Measurements from ENCODE around the gene NOTUM.
"Not testable (repeated sequence)": the region's sequence is repeated elsewhere in the genome, so short reads cannot be mapped to it uniquely, and the experiment has no call there.

Gene NOTUM

GRCh38 chr17:81954131-81955057, 6.6 kb downstream of the NOTUM start:
- Histone ChIP-seq H3K4me3 (ENCODE audit: low read length) (no peak overlapping the region), H3K36me3 (ENCODE audit: control insufficient read depth, low read length) (no peaks in the 10 kb centered on the region), H4K20me1 (ENCODE audit: control insufficient read depth, insufficient read depth, low read depth, low read length) (no peaks in the 10 kb centered on the region), H3F3A (ENCODE audit: control insufficient read depth, insufficient read depth) (no peaks in the 10 kb centered on the region), H3K9me3 (ENCODE audit: control insufficient read depth, insufficient read depth, low read length) (no peaks in the 10 kb centered on the region), H3K27ac (ENCODE audit: low read depth, low read length) (no peak overlapping the region), H3K4me2 (ENCODE audit: low read length) (no peak overlapping the region), H3K79me2 (ENCODE audit: control insufficient read depth, low read length) (no peaks in the 10 kb centered on the region), H3K4me1 (ENCODE audit: control insufficient read depth, low read length) (peaks cover 5% of the 10 kb centered on the region; the same call in 1 of the 2 replicates), H3K9me2 (replicated peaks; ENCODE audit: control insufficient read depth, low read length) (no peaks in the 10 kb centered on the region), H3K27me3 (ENCODE audit: control insufficient read depth, low read length) (peaks cover 16% of the 10 kb centered on the region)
- TF ChIP-seq EZH2phosphoT487 (IDR thresholded peaks at IDR 0.05; ENCODE audit: borderline replicate concordance, low read length): no peak
- no peak for TF ChIP-seq CTCF (IDR thresholded peaks at IDR 0.05; ENCODE audit: low read depth, low read length, poor library complexity, severe bottlenecking)

- not testable (repeated sequence) for H3K4me3 ChIP-seq (ENCODE audit: low read length)
Measured at GRCh38 chr17:81953443-81953842, 7.5 kb downstream of the NOTUM start.

GRCh38 chr17:81952792-81953228, 8.2 kb downstream of the NOTUM start:
- Histone ChIP-seq H4K20me1 (ENCODE audit: control insufficient read depth, insufficient read depth, low read depth, low read length) (no peaks in the 10 kb centered on the region), H3K27ac (ENCODE audit: low read depth, low read length) (no peak overlapping the region), H3K36me3 (ENCODE audit: control insufficient read depth, low read length) (no peaks in the 10 kb centered on the region), H3K4me3 (ENCODE audit: low read length) (no peak overlapping the region), H3K9me2 (replicated peaks; ENCODE audit: control insufficient read depth, low read length) (no peaks in the 10 kb centered on the region), H3K4me1 (ENCODE audit: control insufficient read depth, low read length) (peaks cover 3% of the 10 kb centered on the region; the same call in 1 of the 2 replicates), H3K27me3 (ENCODE audit: control insufficient read depth, low read length) (peaks cover under 1% of the 10 kb centered on the region; the same call in 1 of the 2 replicates), H3K4me2 (ENCODE audit: low read length) (no peak overlapping the region), H3F3A (ENCODE audit: control insufficient read depth, insufficient read depth) (no peaks in the 10 kb centered on the region), H3K79me2 (ENCODE audit: control insufficient read depth, low read length) (no peaks in the 10 kb centered on the region), H3K9me3 (ENCODE audit: control insufficient read depth, insufficient read depth, low read length) (no peaks in the 10 kb centered on the region)
- no peak for TF ChIP-seq EZH2phosphoT487 (IDR thresholded peaks at IDR 0.05; ENCODE audit: borderline replicate concordance, low read length)
- TF ChIP-seq CTCF (IDR thresholded peaks at IDR 0.05; ENCODE audit: low read depth, low read length, poor library complexity, severe bottlenecking): no peak

More at GRCh38 chr17:81953443-81953842, 7.5 kb downstream of the NOTUM start:
- not testable (repeated sequence) for H3K9me2 ChIP-seq (replicated peaks; ENCODE audit: control insufficient read depth, low read length); H3K36me3 ChIP-seq (ENCODE audit: control insufficient read depth, low read length); H3K27me3 ChIP-seq (ENCODE audit: control insufficient read depth, low read length); H3K4me1 ChIP-seq (ENCODE audit: control insufficient read depth, low read length); H3K27ac ChIP-seq (ENCODE audit: low read depth, low read length); H3K9me3 ChIP-seq (ENCODE audit: control insufficient read depth, insufficient read depth, low read length); H4K20me1 ChIP-seq (ENCODE audit: control insufficient read depth, insufficient read depth, low read depth, low read length); H3F3A ChIP-seq (ENCODE audit: control insufficient read depth, insufficient read depth); H3K4me2 ChIP-seq (ENCODE audit: low read length); H3K79me2 ChIP-seq (ENCODE audit: control insufficient read depth, low read length)
